B cell (primary cell): ENCODE data around the gene RP2. TPM values are rescaled to one million over a fixed set of nuclear protein-coding genes. Genes with fewer than 3 reads are reported as not detected.

ENCODE experiments used
- ATAC-seq: fragments of 200-7000 bp; cut with Tn5 transposase; one replicate; pipeline ENCODE4 v1.10.0; 2021; ENCODE audit warnings: low read depth, mild to moderate bottlenecking, moderate number of reproducible peaks, moderate library complexity
- CTCF ChIA-PET: fragments of 350-600 bp; sonication (Branson Sonifier 250); formaldehyde crosslinking; loops from one replicate; lab custom pipeline; 2021; ENCODE audit warnings: antibody characterized with exemption, inconsistent platforms; lab: Charles Lee
- POLR2A ChIA-PET: fragments of 350-600 bp; sonication (Branson Sonifier 250); formaldehyde crosslinking; loops from one replicate; lab custom pipeline; 2021; ENCODE audit warnings: antibody characterized with exemption; lab: Charles Lee
- DNase-seq: peaks from one replicate; pipeline ENCODE4 v3.0.0; 2013
- H2AFZ ChIP-seq: 2 replicates; pipeline ENCODE4 v1.6.1; 2012; ENCODE audit warnings: mild to moderate bottlenecking, low read depth, low read length; ENCODE audit not compliant: insufficient read depth, poor library complexity, severe bottlenecking
- H3K27ac ChIP-seq, 2 donors: 1 replicate in 1 of 2; 2 replicates in 1 of 2; pipeline ENCODE4 v1.5.1; 2012 to 2013; ENCODE audit warnings: low read length in 2 of 2, mild to moderate bottlenecking in 2 of 2, moderate library complexity in 1 of 2
- H3K27me3 ChIP-seq, 4 experiments: fragments of 200-600 bp in 1 of 4; sonication (generic) in 1 of 4; replicated peaks in 1 of 4; 1 replicate in 2 of 4; 2 replicates in 2 of 4; pipeline versions ENCODE4 v1.6.1 to v1.7.0; 2013 to 2016; ENCODE audit warnings: low read length in 3 of 4, mild to moderate bottlenecking in 2 of 4, mixed read lengths in 1 of 4, moderate library complexity in 1 of 4; ENCODE audit not compliant: insufficient read depth in 4 of 4, control insufficient read depth in 3 of 4; ENCODE audit errors: control extremely low read depth in 1 of 4
- H3K36me3 ChIP-seq, 2 experiments: replicated peaks in 1 of 2; 1 replicate in 1 of 2; 2 replicates in 1 of 2; pipeline versions ENCODE4 v1.6.1 to v1.7.1; 2013; ENCODE audit warnings: low read length in 1 of 2; ENCODE audit not compliant: insufficient read depth in 2 of 2, control insufficient read depth in 1 of 2; ENCODE audit errors: control extremely low read depth in 1 of 2, extremely low read depth in 1 of 2
- H3K4me1 ChIP-seq, 2 donors: fragments of 200-600 bp in 1 of 2; sonication (generic) in 1 of 2; 1 replicate in 1 of 2; 2 replicates in 1 of 2; pipeline versions ENCODE4 v1.5.1 to v1.6.1; 2013 to 2017; ENCODE audit warnings: low read length in 2 of 2; ENCODE audit not compliant: control insufficient read depth in 2 of 2, insufficient read depth in 2 of 2
- H3K4me2 ChIP-seq: replicated peaks from 2 replicates; pipeline ENCODE3; 2012; ENCODE audit warnings: mild to moderate bottlenecking, low read depth, low read length; ENCODE audit not compliant: poor library complexity, severe bottlenecking
- H3K4me3 ChIP-seq, 5 experiments: fragments of 200-600 bp in 1 of 5; sonication (generic) in 1 of 5; 1 replicate in 3 of 5; 2 replicates in 2 of 5; pipeline versions ENCODE4 v1.5.1 to v1.7.0; 2011 to 2016; ENCODE audit warnings: low read length in 4 of 5, mild to moderate bottlenecking in 4 of 5, low read depth in 2 of 5, control low read depth in 1 of 5, moderate library complexity in 1 of 5; ENCODE audit not compliant: insufficient read depth in 1 of 5; ENCODE audit errors: control extremely low read depth in 1 of 5, extremely low read depth in 1 of 5
- H3K79me2 ChIP-seq: fragments of 200-600 bp; sonication (generic); one replicate; pipeline ENCODE4 v1.6.0; 2016; ENCODE audit warnings: low read length; ENCODE audit not compliant: control insufficient read depth, insufficient read depth
- H3K9ac ChIP-seq: fragments of 200-600 bp; sonication (generic); 2 replicates; pipeline ENCODE4 v1.6.1; 2017; ENCODE audit warnings: mild to moderate bottlenecking, low read length, moderate library complexity
- H3K9me3 ChIP-seq, 3 donors: one replicate each; pipeline versions ENCODE4 v1.6.1 to v1.7.1; 2013; ENCODE audit warnings: low read length in 2 of 3; ENCODE audit not compliant: control insufficient read depth in 2 of 3, insufficient read depth in 1 of 3; ENCODE audit errors: control extremely low read depth in 1 of 3
- H4K20me1 ChIP-seq: 2 replicates; pipeline ENCODE4 v1.6.0; 2012; ENCODE audit warnings: mild to moderate bottlenecking, low read length; ENCODE audit not compliant: insufficient read depth, control insufficient read depth, poor library complexity, severe bottlenecking
- H3K27ac Mint-ChIP-seq: one replicate; pipeline ENCODE4 v1.8.0; 2021; ENCODE audit warnings: mixed read lengths
- H3K27me3 Mint-ChIP-seq: one replicate; pipeline ENCODE4 v1.8.0; 2021; ENCODE audit warnings: mixed read lengths
- H3K4me1 Mint-ChIP-seq: one replicate; pipeline ENCODE4 v1.8.0; 2021; ENCODE audit warnings: mixed read lengths
- H3K4me3 Mint-ChIP-seq: one replicate; pipeline ENCODE4 v1.8.0; 2021; ENCODE audit warnings: mixed read lengths
- H3K9me3 Mint-ChIP-seq: one replicate; pipeline ENCODE4 v1.8.0; 2022; ENCODE audit warnings: mixed read lengths; ENCODE audit not compliant: insufficient read depth
- CTCF ChIP-seq: fragments of 200-600 bp; IDR thresholded peaks from one replicate; pipeline ENCODE4 v1.8.0; 2022; ENCODE audit warnings: antibody characterized with exemption, mild to moderate bottlenecking
- EZH2 ChIP-seq: IDR thresholded peaks from 2 replicates; pipeline ENCODE4 v1.6.1; 2012; ENCODE audit warnings: borderline replicate concordance, low read depth, mild to moderate bottlenecking, moderate library complexity, low read length; ENCODE audit not compliant: insufficient read depth, poor library complexity, severe bottlenecking
- WGBS: methylation state at CpG from one replicate; pipeline ENCODE4 v1.1.5; 2013; ENCODE audit warnings: missing lambda C conversion rate; ENCODE audit not compliant: insufficient coverage; 5-methylcytosine and 5-hydroxymethylcytosine counted together
- intact Hi-C: fragments of 100-400 bp; cut with micrococcal nuclease; formaldehyde crosslinking; loops from one replicate; pipeline ENCODE4 v1.10.0; 2022
- polyA plus RNA-seq: library from polyadenylated mRNA; depleted of rRNA; stranded (reverse); fragments of >200 nt; gene quantifications from 2 replicates; pipeline ENCODE4 v1.2.3, GENCODE V29; 2012
- total RNA-seq, 2 donors: library from RNA; stranded (reverse); fragments of 120-200 nt in 1 of 2; gene quantifications; 1 replicate in 1 of 2; 2 replicates in 1 of 2; pipeline versions ENCODE4 v1.2.3 to v1.2.4, GENCODE V29; 2013 to 2022

The RP2 gene
- total and polyA plus RNA-seq, 2 donors (not counting 1 experiment from before 2014, with no cell fraction given), result 5.5 to 14.9 TPM

DNA sequence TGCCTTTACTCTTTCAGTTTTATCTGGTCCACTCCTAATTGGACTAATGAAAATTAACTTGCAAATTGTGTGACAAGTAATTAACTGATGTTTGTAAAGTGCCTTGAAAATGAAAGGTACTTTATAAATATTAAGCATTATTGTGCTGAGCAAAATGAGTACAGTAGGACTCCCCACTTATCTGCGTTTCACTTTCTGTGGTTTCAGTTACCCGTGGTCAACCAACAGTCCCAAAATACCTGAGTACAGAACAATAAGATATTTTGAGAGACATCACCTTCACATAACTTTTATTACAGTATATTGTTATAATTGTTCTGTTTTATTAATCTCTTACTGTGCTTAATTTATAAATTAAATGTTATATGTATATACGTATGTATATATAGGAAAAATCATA is 48.0 kb downstream of the RP2 start:
- Histone ChIP-seq H3K9ac (no peak overlapping the region), H2AFZ (no peak overlapping the region), H3K27ac (no peak overlapping the region), H3K4me3 (no peak overlapping the region), H3K79me2 (no peaks in the 10 kb centered on the region), H3K9me3 (no peaks in the 10 kb centered on the region), H3K4me2 (no peak overlapping the region), H3K27me3 (no peaks in the 10 kb centered on the region), H4K20me1 (no peaks in the 10 kb centered on the region), H3K4me1 (no peaks in the 10 kb centered on the region), H3K36me3 (peaks cover 3 to 5% of the 10 kb centered on the region in 2 experiments)
- Mint-ChIP-seq H3K27ac (no peak overlapping the region), H3K27me3 (no peaks in the 10 kb centered on the region), H3K4me1 (no peaks in the 10 kb centered on the region), H3K9me3 (no peaks in the 10 kb centered on the region), H3K4me3 (no peak overlapping the region)
- DNase-seq (no peak), ATAC-seq (no peak)
- TF ChIP-seq EZH2, result no peak
- TF ChIP-seq CTCF, result no peak
- POLR2A ChIA-PET, result no interaction called here
- intact Hi-C loops, result no loop called here
- CTCF ChIA-PET, result no interaction called here
- WGBS, result no CpG with 5 or more reads among the region's 3 CpGs

GRCh38 chrX:46898207-46898606 is 61.4 kb downstream of the RP2 start:
- TF ChIP-seq CTCF (no peak), EZH2 (no peak)
- Histone ChIP-seq H3K27me3 (no peaks in the 10 kb centered on the region), H3K9me3 (no peaks in the 10 kb centered on the region), H3K79me2 (no peaks in the 10 kb centered on the region), H3K4me2 (no peak overlapping the region), H3K4me1 (no peaks in the 10 kb centered on the region), H3K9ac (no peak overlapping the region), H3K4me3 (no peak overlapping the region), H2AFZ (no peak overlapping the region), H3K27ac (no peak overlapping the region), H4K20me1 (no peaks in the 10 kb centered on the region), H3K36me3 (no peaks in the 10 kb centered on the region)
- DNase-seq, result no peak
- no peak for ATAC-seq
- intact Hi-C loops, result no loop called here
- POLR2A ChIA-PET, result no interaction called here
- Mint-ChIP-seq H3K4me1 (no peaks in the 10 kb centered on the region), H3K4me3 (no peak overlapping the region), H3K9me3 (no peaks in the 10 kb centered on the region), H3K27ac (no peak overlapping the region), H3K27me3 (no peaks in the 10 kb centered on the region)
- CTCF ChIA-PET, result no interaction called here
